Ishikawa (cell line): ENCODE data around the gene CYP4F12.

Experiments used
- CEBPB ChIP-seq: IDR thresholded peaks from 2 replicates; pipeline ENCODE4 v1.6.1; 2012
- CREB1 ChIP-seq: IDR thresholded peaks from 2 replicates; pipeline ENCODE4 v1.6.1; 2012; ENCODE audit warnings: low read depth
- EGR1 ChIP-seq: IDR thresholded peaks from 2 replicates; pipeline ENCODE4 v1.6.1; 2012
- EP300 ChIP-seq: IDR thresholded peaks from 2 replicates; pipeline ENCODE4 v1.6.1; 2012; ENCODE audit warnings: borderline replicate concordance
- FOXM1 ChIP-seq: IDR thresholded peaks from 2 replicates; pipeline ENCODE4 v1.6.1; 2012; ENCODE audit warnings: low read depth, borderline replicate concordance
- MAX ChIP-seq: IDR thresholded peaks from 2 replicates; pipeline ENCODE4 v1.6.1; 2012
- NFIC ChIP-seq: IDR thresholded peaks from 2 replicates; pipeline ENCODE4 v1.6.1; 2012
- RAD21 ChIP-seq: IDR thresholded peaks from 2 replicates; pipeline ENCODE4 v1.6.1; 2012; ENCODE audit warnings: low read depth
- REST ChIP-seq: IDR thresholded peaks from 2 replicates; pipeline ENCODE4 v1.6.1; 2012; ENCODE audit warnings: low read depth, mild to moderate bottlenecking
- TAF1 ChIP-seq: IDR thresholded peaks from 2 replicates; pipeline ENCODE4 v1.6.1; 2012; ENCODE audit warnings: low read depth, mild to moderate bottlenecking
- TCF12 ChIP-seq: IDR thresholded peaks from 2 replicates; pipeline ENCODE4 v1.6.1; 2012; ENCODE audit warnings: low read depth
- TEAD4 ChIP-seq: IDR thresholded peaks from 2 replicates; pipeline ENCODE4 v1.6.1; 2012
- USF1 ChIP-seq: IDR thresholded peaks from 2 replicates; pipeline ENCODE4 v1.6.1; 2012
- YY1 ChIP-seq: IDR thresholded peaks from 2 replicates; pipeline ENCODE4 v1.6.1; 2012; ENCODE audit warnings: low read depth
- ZBTB7A ChIP-seq: IDR thresholded peaks from 2 replicates; pipeline ENCODE4 v1.6.1; 2012; ENCODE audit warnings: low read depth

Gene CYP4F12

GRCh38 chr19:15651791-15652190 is 21.1 kb upstream of the CYP4F12 start:
- TF ChIP-seq YY1 = no peak
- no peak for TF ChIP-seq CREB1
- no peak for TF ChIP-seq REST
- TF ChIP-seq MAX = no peak

- TF ChIP-seq TCF12 (no peak), YY1 (no peak), RAD21 (no peak), NFIC (no peak), EGR1 (no peak), REST (no peak), CREB1 (no peak), MAX (no peak), ZBTB7A (no peak), EP300 (no peak), TAF1 (no peak), FOXM1 (no peak), TEAD4 (no peak), CEBPB (no peak)
Observed at GRCh38 chr19:15652559-15653278, 20.2 kb upstream of the CYP4F12 start.

GRCh38 chr19:15656467-15656866 is 16.4 kb upstream of the CYP4F12 start:
- TF ChIP-seq FOXM1 = no peak
- no peak for TF ChIP-seq CREB1
- TF ChIP-seq NFIC = no peak
- TF ChIP-seq REST = no peak
- no peak for TF ChIP-seq EGR1
- TF ChIP-seq RAD21 = no peak
- no peak for TF ChIP-seq EP300
- no peak for TF ChIP-seq TAF1
- TF ChIP-seq TCF12 = no peak
- no peak for TF ChIP-seq ZBTB7A

GRCh38 chr19:15663247-15663646 is 9.6 kb upstream of the CYP4F12 start:
- TF ChIP-seq YY1 (no peak), FOXM1 (no peak)

GRCh38 chr19:15666186-15666585 is 6.7 kb upstream of the CYP4F12 start:
- TF ChIP-seq RAD21 (no peak), EGR1 (no peak), USF1 (no peak), MAX (no peak), ZBTB7A (no peak), NFIC (no peak), CREB1 (no peak), TEAD4 (no peak), EP300 (no peak), REST (no peak), FOXM1 (no peak), TAF1 (no peak), CEBPB (no peak), YY1 (no peak), TCF12 (no peak)
